Fibroblast of skin of back (primary cell): ENCODE measurements around the gene TUBE1.
A peak's percentile ranks its signal among the peaks of the same experiment; 100 is the strongest.

Source experiments
- DNase-seq: peaks from one replicate; pipeline ENCODE4 v3.0.0-alpha.2; 2013

Gene TUBE1

GRCh38 chr6:112033791-112034615 lies 53.3 kb downstream of the TUBE1 start:
- DNase-seq = no peak

DNA sequence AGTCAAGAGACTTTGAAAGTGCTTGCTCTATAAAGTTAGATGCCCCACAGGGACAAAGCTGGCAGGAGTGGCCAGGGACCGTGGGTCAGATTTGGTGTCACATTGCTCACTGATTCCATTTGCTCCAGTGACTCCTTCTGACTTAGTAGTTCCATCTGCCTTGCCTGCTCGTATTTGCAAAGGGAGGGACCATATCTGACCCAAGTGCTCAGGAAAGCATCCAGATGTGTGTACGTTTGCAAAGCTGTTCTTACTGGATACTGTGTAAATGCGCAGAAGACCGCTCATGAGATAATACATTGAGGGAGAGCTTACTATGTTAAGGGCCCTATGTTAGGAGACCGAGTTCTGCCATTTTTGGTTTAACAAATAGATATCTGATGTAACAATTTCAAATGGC lies 54.6 kb downstream of the TUBE1 start:
- DNase-seq = no peak

GRCh38 chr6:112031960-112032359 lies 55.3 kb downstream of the TUBE1 start:
- no peak for DNase-seq

DNA sequence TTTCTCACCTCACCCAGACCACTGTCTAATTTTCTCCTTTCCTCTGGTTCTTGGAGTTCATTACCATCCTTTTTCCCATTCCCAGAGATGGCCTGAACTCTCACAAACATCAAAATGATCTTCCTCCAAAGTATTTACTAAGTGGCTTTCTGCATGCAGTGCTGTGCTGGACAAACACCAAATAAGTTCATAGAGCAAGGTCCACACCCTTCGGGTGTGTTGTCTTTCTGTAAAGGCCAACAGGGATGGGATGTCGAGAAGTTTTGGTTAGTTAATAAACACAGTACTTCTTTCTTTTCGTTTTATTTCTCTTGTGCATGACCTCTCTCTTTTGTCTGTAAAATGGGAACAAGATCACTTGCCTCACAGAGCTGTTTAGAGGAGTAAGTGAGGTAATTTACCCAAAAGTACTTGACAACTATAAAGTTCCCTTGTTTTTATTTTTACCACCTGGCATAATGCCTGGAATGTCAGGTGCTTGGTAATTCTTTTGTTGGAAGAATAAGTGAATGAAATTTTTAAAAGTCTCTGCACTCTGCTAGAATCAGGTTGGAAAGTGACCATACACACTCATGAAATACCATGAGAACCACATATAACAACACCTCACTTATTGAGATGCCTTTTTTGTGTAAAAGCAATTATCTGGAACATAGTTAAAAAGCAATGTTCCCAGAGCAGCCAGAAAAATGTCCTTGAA lies 56.2 kb downstream of the TUBE1 start:
- no peak for DNase-seq

- no peak for DNase-seq
These were observed 56.9 kb downstream of the TUBE1 start for GRCh38 chr6:112030206-112030960.

DNA sequence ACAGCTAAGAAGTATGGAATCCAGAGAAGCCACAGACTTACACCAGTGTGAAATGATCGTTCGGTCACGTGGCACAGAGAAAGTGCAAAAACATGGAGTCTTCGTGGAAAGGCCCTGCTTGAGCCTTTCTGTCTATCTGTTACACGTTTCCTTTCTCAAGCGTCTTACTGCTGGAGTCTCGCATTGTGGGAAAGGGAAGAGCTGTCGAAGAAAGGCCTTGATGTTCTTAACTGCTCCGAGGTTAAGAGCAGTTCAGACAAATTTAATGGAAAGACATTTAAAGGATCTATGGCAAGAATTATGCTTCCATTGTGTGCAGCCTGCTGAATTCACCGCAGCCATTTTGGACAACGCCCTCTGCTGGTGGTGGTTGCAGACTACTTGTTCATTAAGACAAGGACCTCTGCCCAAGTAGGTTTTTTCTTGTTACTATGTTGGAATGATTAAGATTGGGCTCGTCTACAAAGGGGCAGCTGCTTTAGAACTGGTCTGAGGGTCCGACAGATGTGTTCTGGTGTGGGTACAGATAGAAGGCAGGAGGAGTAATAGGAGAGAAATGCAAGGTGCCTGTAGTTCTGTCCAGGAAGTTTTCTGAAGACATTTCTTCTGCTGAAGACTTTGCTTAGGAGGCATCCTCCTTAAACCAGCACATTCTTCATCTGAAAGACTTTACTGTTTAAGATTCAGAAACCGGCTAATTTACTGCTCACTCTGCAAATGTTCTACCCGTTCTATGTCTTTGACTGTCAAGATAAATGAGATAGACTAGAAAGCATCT lies 58.0 kb downstream of the TUBE1 start:
- DNase-seq = peak; percentile 62

DNA sequence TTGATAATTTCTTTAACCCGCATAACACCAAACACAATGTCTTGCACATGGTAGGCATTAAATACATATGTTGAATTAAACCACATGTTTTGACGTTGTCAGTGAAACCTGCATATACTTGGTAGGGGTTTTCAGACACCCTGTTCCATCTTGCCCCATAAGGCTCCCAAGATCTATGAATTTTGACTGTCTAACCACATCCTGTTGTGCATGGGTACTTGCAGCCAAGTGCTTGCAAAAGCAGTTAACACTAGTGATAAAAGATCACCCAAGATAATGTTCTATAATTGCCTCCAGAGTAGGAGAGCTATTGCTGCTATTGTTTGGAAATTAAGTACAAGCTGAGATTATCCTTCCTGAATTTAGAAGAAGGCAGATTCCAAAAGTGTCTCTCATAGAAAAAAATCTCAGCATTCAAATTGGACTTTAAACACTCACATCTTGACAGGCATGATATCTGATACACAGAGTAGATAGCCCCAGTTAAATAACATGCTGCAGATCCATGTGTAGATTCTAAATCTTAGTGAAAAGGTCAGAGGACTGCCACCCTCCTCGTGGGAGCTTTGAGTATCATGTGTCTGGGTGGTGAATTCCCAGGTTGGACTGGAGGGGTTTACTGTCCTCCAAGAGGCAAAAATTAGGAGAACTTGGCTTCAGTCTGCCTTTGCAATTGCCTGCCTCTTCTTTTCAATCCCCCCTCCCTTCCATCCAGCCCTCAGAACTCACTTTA lies 59.2 kb downstream of the TUBE1 start:
- no peak for DNase-seq

DNA sequence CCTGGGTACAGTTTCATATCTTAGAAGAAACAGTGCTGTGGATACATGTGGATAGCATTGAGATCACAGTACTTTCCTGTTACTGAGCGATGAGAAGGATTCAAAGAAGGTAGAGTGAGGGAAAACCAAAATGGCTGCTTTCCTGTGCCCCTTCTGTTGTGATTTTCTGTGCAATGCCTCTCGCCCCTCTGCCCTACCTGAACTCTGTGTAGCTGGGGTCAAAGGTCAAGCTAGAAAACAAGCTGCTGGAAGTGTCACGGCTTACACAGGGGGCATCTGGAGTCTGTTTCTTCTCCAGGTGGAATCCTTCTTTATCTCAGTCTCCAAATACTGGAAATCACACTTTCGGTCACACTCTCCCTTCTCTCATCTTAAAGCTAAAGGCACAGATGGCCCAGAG lies 60.3 kb downstream of the TUBE1 start:
- no peak for DNase-seq

GRCh38 chr6:112024464-112024863 lies 62.8 kb downstream of the TUBE1 start:
- DNase-seq = no peak

DNA sequence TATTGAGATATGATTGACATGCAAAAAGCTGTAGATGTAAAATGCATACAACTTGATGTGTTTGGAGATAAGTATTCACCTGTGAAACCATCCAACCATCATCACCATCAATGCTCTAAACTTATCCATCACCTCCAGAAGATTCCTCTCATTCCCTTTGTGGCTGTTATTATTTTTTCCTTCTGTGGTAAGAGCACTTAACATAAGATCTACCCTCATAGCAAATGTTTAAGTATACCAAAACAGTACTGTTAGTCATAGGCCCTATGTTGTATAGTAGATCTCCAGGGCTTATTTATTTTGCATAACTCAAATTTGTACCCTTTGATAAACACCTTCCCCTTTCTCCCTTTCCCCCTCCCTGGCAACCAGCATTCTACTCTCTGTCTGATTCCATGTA lies 64.5 kb downstream of the TUBE1 start:
- no peak for DNase-seq

DNA sequence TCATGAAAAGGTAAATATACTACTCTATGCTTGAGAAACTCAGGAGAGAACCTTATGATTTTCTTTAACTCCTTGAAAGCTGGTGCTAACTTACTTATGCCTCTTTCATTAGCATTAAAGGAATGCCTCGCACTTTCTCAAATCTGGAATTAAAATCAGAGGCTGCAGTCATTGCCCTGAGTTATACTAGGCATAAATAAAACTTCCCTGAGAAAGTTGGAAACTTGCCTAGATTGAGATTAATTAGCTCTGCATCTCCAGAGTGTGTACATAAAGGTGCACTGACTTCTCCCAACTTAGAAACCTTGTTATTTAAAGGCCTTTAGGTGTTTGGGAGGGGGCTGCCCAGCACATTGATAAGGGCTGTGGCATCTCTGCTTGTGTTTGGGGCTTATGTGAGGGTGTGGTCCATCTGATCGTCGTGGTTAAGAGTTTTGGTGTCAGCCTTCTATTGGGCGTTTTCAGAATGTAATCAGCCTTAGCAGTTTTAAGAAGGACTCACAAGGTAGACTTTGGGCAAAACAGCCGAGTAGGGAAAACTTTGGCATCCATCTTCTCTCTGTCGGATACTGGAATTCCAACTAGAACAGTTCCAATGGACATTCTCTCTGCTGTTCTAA lies 65.5 kb downstream of the TUBE1 start:
- no peak for DNase-seq
